ENCODE measurements around the gene CAMK1D.

Gene CAMK1D

DNA sequence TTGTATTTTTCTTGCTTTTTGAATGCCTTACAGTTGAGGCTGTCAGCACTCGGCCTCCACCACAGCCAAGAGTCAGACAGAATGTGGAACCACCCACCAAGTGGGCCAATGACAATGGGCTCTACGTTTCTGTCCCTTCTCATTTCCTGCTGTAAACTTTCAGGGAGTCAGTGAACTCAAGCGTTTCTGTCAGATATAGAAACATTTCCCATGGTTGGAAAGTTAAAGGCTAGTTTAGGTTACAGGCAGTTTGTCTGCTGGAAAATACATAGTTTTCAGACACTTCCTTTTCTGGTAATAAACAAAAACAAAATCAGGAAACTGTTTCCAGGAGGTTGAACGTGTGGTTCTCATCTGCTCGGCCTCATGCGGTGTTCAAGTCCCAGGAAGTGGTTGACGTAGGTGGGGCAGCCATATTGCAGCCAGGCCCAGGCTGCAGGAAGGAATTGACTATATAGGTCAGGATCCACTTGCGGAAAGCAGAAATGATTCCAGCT lies 245.1 kb downstream of the CAMK1D start:
- peaks cover 13% of the 10 kb centered on the region for H3K27me3 Mint-ChIP-seq (ENCODE audit: low read depth)
- peak overlapping the region in 2 of 3 experiments; percentile 53 to 82 for H3K27ac Mint-ChIP-seq
- peaks cover 6% of the 10 kb centered on the region for H3K36me3 Mint-ChIP-seq (ENCODE audit: low read depth)
- H3K4me3 Mint-ChIP-seq: no peak overlapping the region
- peaks cover 23% of the 10 kb centered on the region for H3K4me1 Mint-ChIP-seq
- peaks cover 22% of the 10 kb centered on the region for H3K9me3 Mint-ChIP-seq
- no peak for TF ChIP-seq CTCF (IDR thresholded peaks at IDR 0.05; ENCODE audit: unreplicated experiment in 3 of 3)

GRCh38 chr10:12595936-12596576 lies 246.7 kb downstream of the CAMK1D start:
- H3K27me3 Mint-ChIP-seq (ENCODE audit: low read depth): peaks cover 13% of the 10 kb centered on the region
- no peak overlapping the region for H3K27ac Mint-ChIP-seq
- no peak overlapping the region for H3K4me3 Mint-ChIP-seq
- no peak for TF ChIP-seq CTCF (IDR thresholded peaks at IDR 0.05; ENCODE audit: unreplicated experiment in 3 of 3)
- H3K9me3 Mint-ChIP-seq: peaks cover 32% of the 10 kb centered on the region
- H3K4me1 Mint-ChIP-seq: peaks cover 9% of the 10 kb centered on the region
- H3K36me3 Mint-ChIP-seq (ENCODE audit: low read depth): peaks cover 6% of the 10 kb centered on the region

DNA sequence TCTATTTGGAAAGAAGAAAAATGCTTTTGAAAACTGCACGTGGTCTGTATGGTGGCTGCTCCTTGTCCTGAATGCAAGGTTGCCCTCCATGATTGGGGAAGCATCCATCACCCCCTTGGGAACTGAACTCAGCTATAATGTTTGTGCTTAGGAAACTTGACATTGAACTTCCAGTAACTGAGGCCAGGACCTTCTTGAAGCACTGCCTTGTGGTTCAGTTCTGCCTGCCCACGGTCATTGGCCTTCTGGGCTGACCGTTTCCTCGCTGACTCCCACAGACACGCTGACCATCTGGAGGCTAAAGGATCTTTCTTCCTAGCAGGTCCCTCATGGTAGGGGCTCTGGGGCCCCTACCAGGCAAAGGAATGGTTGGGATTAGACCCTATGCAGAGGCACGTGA lies 247.8 kb downstream of the CAMK1D start:
- Mint-ChIP-seq H3K27me3 (ENCODE audit: low read depth) (peaks cover 13% of the 10 kb centered on the region), H3K36me3 (ENCODE audit: low read depth) (peaks cover 6% of the 10 kb centered on the region), H3K27ac (no peak overlapping the region), H3K9me3 (peaks cover 32% of the 10 kb centered on the region), H3K4me3 (no peak overlapping the region), H3K4me1 (peaks cover 4% of the 10 kb centered on the region)
- no peak for TF ChIP-seq CTCF (IDR thresholded peaks at IDR 0.05; ENCODE audit: unreplicated experiment in 3 of 3)

- Mint-ChIP-seq H3K36me3 (ENCODE audit: low read depth) (peaks cover 6% of the 10 kb centered on the region), H3K4me3 (no peak overlapping the region), H3K27me3 (ENCODE audit: low read depth) (peaks cover 13% of the 10 kb centered on the region), H3K4me1 (peaks cover 4% of the 10 kb centered on the region), H3K9me3 (peaks cover 32% of the 10 kb centered on the region), H3K27ac (no peak overlapping the region)
- no peak for TF ChIP-seq CTCF (IDR thresholded peaks at IDR 0.05; ENCODE audit: unreplicated experiment in 3 of 3)
Measured at GRCh38 chr10:12597788-12598765, 248.7 kb downstream of the CAMK1D start.

GRCh38 chr10:12600652-12601051 lies 251.3 kb downstream of the CAMK1D start:
- H3K27me3 Mint-ChIP-seq (ENCODE audit: low read depth): peaks cover 12% of the 10 kb centered on the region
- H3K36me3 Mint-ChIP-seq (ENCODE audit: low read depth): peaks cover 6% of the 10 kb centered on the region
- peaks cover 25% of the 10 kb centered on the region for H3K9me3 Mint-ChIP-seq
- no peak for TF ChIP-seq CTCF (IDR thresholded peaks at IDR 0.05; ENCODE audit: unreplicated experiment in 3 of 3)
- H3K27ac Mint-ChIP-seq: no peak overlapping the region
- H3K4me3 Mint-ChIP-seq: no peak overlapping the region
- H3K4me1 Mint-ChIP-seq: no peaks in the 10 kb centered on the region
